OCI-LY7 (cell line): Measurements from ENCODE around the gene KRTAP5-4.

Source experiments
- CTCF ChIP-seq: fragments of 200-600 bp; sonication (generic); conservative IDR thresholded peaks from 2 replicates; pipeline ENCODE4 v1.5.1; 2014; ENCODE audit warnings: mild to moderate bottlenecking, antibody characterized with exemption, low read length, moderate library complexity, mixed read lengths
- EZH2phosphoT487 ChIP-seq: fragments of 200-600 bp; sonication (generic); IDR thresholded peaks from 2 replicates; pipeline ENCODE4 v1.6.1; 2018; ENCODE audit warnings: low read depth, borderline replicate concordance, mild to moderate bottlenecking, mixed run types, antibody characterized with exemption, low read length, moderate library complexity, mixed read lengths

GRCh38 chr11:1639102-1639620, 17.2 kb upstream of the KRTAP5-4 start:
- TF ChIP-seq CTCF (no peak), EZH2phosphoT487 (no peak)
